Activated CD8-positive, alpha-beta memory T cell treated with anti-CD3 and anti-CD28 coated beads, Interleukin-2, amount 50 U/mL, for 48 hours (primary cell): ENCODE results near the gene PTH1R.

Experiments used
- DNase-seq: peaks from one replicate; pipeline ENCODE4 v3.0.0-alpha.2; 2020

The PTH1R gene

GRCh38 chr3:46917257-46917656 lies 39.7 kb downstream of the PTH1R start:
- DNase-seq, result no peak

GRCh38 chr3:46918202-46918601 lies 40.7 kb downstream of the PTH1R start:
- no peak for DNase-seq

- no peak for DNase-seq
Observed at GRCh38 chr3:46918634-46919033, 41.1 kb downstream of the PTH1R start.

- no peak for DNase-seq
Observed at GRCh38 chr3:46921041-46921440, 43.5 kb downstream of the PTH1R start.

GRCh38 chr3:46921871-46922271 lies 44.4 kb downstream of the PTH1R start:
- no peak for DNase-seq

GRCh38 chr3:46922426-46922825 lies 44.9 kb downstream of the PTH1R start:
- no peak for DNase-seq

- DNase-seq, result no peak
Observed at GRCh38 chr3:46922871-46923558, 45.5 kb downstream of the PTH1R start.

- no peak for DNase-seq
Observed at GRCh38 chr3:46923559-46924350, 46.2 kb downstream of the PTH1R start.

GRCh38 chr3:46924921-46925584 lies 47.5 kb downstream of the PTH1R start:
- no peak for DNase-seq

- DNase-seq, result no peak
Observed at GRCh38 chr3:46925585-46925934, 48.0 kb downstream of the PTH1R start.

GRCh38 chr3:46926039-46926438 lies 48.5 kb downstream of the PTH1R start:
- no peak for DNase-seq

GRCh38 chr3:46926447-46926846 lies 48.9 kb downstream of the PTH1R start:
- no peak for DNase-seq

GRCh38 chr3:46926871-46927717 lies 49.6 kb downstream of the PTH1R start:
- no peak for DNase-seq

GRCh38 chr3:46927718-46928073 lies 50.2 kb downstream of the PTH1R start:
- no peak for DNase-seq

GRCh38 chr3:46928282-46928681 lies 50.8 kb downstream of the PTH1R start:
- no peak for DNase-seq

GRCh38 chr3:46929324-46929723 lies 51.8 kb downstream of the PTH1R start:
- DNase-seq, result no peak

- no peak for DNase-seq
Observed at GRCh38 chr3:46930166-46930944, 52.8 kb downstream of the PTH1R start.

- DNase-seq, result no peak
Observed at GRCh38 chr3:46930945-46931403, 53.5 kb downstream of the PTH1R start.

GRCh38 chr3:46931631-46932331 lies 54.3 kb downstream of the PTH1R start:
- no peak for DNase-seq

- DNase-seq, result no peak
Observed at GRCh38 chr3:46932455-46933225, 55.1 kb downstream of the PTH1R start.

GRCh38 chr3:46933261-46933660 lies 55.7 kb downstream of the PTH1R start:
- no peak for DNase-seq
